Measurements from ENCODE around the gene SPOCK2.

SPOCK2 gene

GRCh38 chr10:72014785-72015480 lies 73.4 kb downstream of the SPOCK2 start:
- no peak overlapping the region for H3K27ac ChIP-seq
- no peak for DNase-seq (ENCODE audit: low read depth, low spot score)

DNA sequence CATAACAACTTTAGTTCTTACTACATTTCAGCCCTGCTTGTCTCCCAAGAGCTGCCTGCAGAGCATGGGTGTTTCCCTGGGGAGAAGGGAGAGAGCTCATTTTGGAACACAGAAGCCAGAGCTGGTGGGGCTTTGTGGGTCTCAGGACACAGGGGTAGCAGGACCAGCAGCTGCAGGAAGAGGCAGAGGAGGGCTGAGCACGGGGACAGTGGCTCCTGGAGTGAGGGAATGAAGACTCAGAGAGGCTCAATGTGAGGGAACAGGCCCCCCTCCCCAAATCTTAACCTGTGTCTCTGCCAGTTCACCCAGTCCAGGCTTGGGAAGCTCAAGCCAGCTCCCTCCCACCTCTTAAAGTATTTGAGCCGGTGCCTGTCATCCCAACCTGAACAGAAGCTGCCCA lies 74.2 kb downstream of the SPOCK2 start:
- no peak overlapping the region for H3K27ac ChIP-seq
- DNase-seq (ENCODE audit: low read depth, low spot score), result no peak

DNA sequence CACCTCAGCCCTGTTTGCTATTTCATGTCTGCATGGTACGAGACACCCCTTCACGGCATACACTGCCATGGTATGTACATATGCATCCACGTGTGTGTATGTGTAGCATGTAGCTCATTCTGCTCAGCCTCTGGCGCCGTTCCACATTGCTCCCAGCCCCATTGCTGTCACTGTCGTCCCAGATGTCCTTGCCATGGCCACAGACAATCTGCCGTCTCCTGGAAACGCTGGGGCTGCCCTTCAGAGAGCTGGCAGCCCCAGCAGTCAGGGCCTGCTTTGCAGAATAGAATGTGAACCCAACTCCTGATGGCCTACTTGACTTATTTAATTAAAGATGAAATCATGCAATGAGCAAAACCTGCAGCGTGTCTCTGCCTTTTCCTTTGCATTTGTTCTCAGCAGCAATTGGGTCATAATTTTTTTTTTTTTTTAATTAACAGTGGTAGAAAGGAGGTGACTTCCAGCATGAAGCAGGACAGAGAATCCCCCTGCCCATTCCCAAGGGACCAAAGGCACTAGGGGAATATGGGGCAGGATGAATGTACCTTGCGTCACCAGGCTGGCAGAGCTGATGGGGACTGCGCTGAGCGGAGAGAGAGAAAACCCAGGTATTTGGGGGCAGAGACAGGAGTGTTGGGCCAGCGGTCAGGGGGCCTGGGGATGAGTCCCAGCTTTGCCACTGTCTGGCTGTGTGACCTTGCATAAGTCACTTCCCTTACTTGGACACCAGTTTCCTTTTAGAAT lies 75.0 kb downstream of the SPOCK2 start:
- no peak for DNase-seq (ENCODE audit: low read depth, low spot score)
- no peak overlapping the region for H3K27ac ChIP-seq

DNA sequence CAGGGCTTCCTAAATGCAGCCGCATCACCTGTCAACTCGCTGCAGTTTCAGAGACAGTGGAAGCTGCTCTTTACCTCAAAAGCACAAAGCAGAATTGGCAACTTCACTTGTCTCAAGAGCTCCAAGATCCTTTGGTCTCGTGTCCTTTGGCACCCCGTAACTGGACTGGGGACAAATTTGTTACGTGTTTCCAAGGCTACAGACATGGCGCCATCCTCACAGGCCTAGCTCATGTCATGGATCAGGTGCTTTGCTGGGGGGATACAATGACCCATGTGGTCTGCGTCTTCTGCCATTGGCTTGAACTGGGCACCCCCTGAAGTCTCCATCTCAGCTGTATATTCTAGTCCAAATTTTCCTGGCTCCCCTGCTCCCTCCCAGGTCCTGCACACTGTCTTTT lies 75.6 kb downstream of the SPOCK2 start:
- no peak for DNase-seq (ENCODE audit: low read depth, low spot score)
- H3K27ac ChIP-seq, result no peak overlapping the region

DNA sequence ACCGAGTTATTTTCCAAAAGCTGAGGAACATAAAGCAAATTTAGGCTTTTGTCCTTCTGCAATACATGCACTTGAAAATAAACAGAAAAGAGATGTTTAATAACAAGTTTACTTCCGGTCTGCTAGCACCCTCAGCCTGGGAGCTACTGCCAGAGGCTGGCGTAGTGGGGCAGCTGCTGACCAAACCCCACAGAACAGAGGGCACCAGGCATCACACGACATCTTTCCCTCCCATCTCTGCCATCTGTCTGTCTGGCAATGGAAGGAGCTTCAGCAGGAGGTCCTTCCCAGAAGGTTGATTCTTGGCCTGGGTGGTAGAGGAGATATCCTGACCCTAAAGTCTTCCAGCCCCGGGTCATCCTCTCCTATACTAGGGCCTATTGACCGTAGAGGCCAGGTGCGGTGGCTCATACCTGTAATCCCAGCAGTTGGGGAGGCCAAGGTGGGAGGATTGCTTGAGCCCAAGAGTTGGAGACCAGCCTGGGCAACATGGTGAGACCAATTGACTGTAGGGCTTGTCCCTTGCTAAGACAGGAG lies 76.3 kb downstream of the SPOCK2 start:
- no peak overlapping the region for H3K27ac ChIP-seq
- DNase-seq (ENCODE audit: low read depth, low spot score), result no peak

GRCh38 chr10:72011468-72011867 lies 76.9 kb downstream of the SPOCK2 start:
- no peak for DNase-seq (ENCODE audit: low read depth, low spot score)

GRCh38 chr10:72011016-72011415 lies 77.3 kb downstream of the SPOCK2 start:
- no peak for DNase-seq (ENCODE audit: low read depth, low spot score)

More at GRCh38 chr10:72011468-72011867, 76.9 kb downstream of the SPOCK2 start:
- H3K27ac ChIP-seq, result no peak overlapping the region

GRCh38 chr10:72010234-72010973 lies 77.9 kb downstream of the SPOCK2 start:
- no peak for DNase-seq (ENCODE audit: low read depth, low spot score)
- peak overlapping the region; percentile 97 for H3K27ac ChIP-seq

More at GRCh38 chr10:72011016-72011415, 77.3 kb downstream of the SPOCK2 start:
- no peak overlapping the region for H3K27ac ChIP-seq

GRCh38 chr10:72009425-72010081 lies 78.8 kb downstream of the SPOCK2 start:
- no peak for DNase-seq (ENCODE audit: low read depth, low spot score)
- H3K27ac ChIP-seq, result peak overlapping the region; percentile 97

- H3K27ac ChIP-seq, result peak overlapping the region; percentile 97
- DNase-seq (ENCODE audit: low read depth, low spot score), result peak; percentile 65
These were observed 79.3 kb downstream of the SPOCK2 start for GRCh38 chr10:72009051-72009424.
